Endodermal cell (in vitro differentiated cells): ENCODE data around the gene FAM162A. TPM values are rescaled to one million over a fixed set of nuclear protein-coding genes. Genes with fewer than 3 reads are reported as not detected.

Experiments
- DNase-seq: peaks from one replicate; pipeline ENCODE4 v3.0.0-alpha.2; 2017
- H3K27ac ChIP-seq: 2 replicates; pipeline ENCODE4 v1.5.1; 2013; ENCODE audit warnings: mild to moderate bottlenecking, low read depth, low read length, moderate library complexity
- H3K27me3 ChIP-seq: 2 replicates; pipeline ENCODE4 v1.6.1; 2013; ENCODE audit warnings: mild to moderate bottlenecking, low read length, moderate library complexity; ENCODE audit not compliant: insufficient read depth, control insufficient read depth, poor library complexity, severe bottlenecking
- H3K36me3 ChIP-seq: 2 replicates; pipeline ENCODE4 v1.7.0; 2013; ENCODE audit warnings: mild to moderate bottlenecking, low read length, moderate library complexity; ENCODE audit not compliant: control insufficient read depth, insufficient read depth
- H3K4me1 ChIP-seq: one replicate; pipeline ENCODE4 v1.7.0; 2013; ENCODE audit warnings: low read length; ENCODE audit not compliant: control insufficient read depth, insufficient read depth
- H3K4me3 ChIP-seq: 2 replicates; pipeline ENCODE4 v1.5.1; 2013; ENCODE audit warnings: mild to moderate bottlenecking, low read length, moderate library complexity
- H3K9ac ChIP-seq: 2 replicates; pipeline ENCODE4 v1.6.1; 2013; ENCODE audit warnings: mild to moderate bottlenecking, low read length, moderate library complexity; ENCODE audit not compliant: poor library complexity, severe bottlenecking; ENCODE audit errors: extremely low read depth
- H3K9me3 ChIP-seq: 2 replicates; pipeline ENCODE4 v1.6.1; 2013; ENCODE audit warnings: mild to moderate bottlenecking, low read length, moderate library complexity; ENCODE audit not compliant: control insufficient read depth
- H3K27ac Mint-ChIP-seq: 2 replicates; pipeline ENCODE4 v1.8.0; 2020; ENCODE audit warnings: mixed read lengths
- H3K27me3 Mint-ChIP-seq: 2 replicates; pipeline ENCODE4 v1.8.0; 2021; ENCODE audit warnings: mild to moderate bottlenecking, mixed read lengths; ENCODE audit not compliant: insufficient read depth
- H3K36me3 Mint-ChIP-seq: 2 replicates; pipeline ENCODE4 v1.8.0; 2020; ENCODE audit warnings: low read depth, mixed read lengths
- H3K4me1 Mint-ChIP-seq: 2 replicates; pipeline ENCODE4 v1.8.0; 2020; ENCODE audit warnings: mixed read lengths
- H3K4me3 Mint-ChIP-seq: 2 replicates; pipeline ENCODE4 v1.8.0; 2020; ENCODE audit warnings: mild to moderate bottlenecking, moderate library complexity, mixed read lengths
- H3K9me3 Mint-ChIP-seq: 2 replicates; pipeline ENCODE4 v1.8.0; 2020; ENCODE audit warnings: mild to moderate bottlenecking, mixed read lengths
- WGBS, 2 experiments: methylation state at CpG; one replicate each; pipeline versions ENCODE4 v1.1.5 to v1.1.7; 2013; ENCODE audit warnings: missing lambda C conversion rate in 2 of 2, mixed read lengths in 1 of 2; ENCODE audit not compliant: insufficient coverage in 1 of 2, insufficient read length in 1 of 2; 5-methylcytosine and 5-hydroxymethylcytosine counted together
- long read RNA-seq, 4 experiments: library from polyadenylated mRNA in 2 of 4; library from RNA in 1 of 4; library from capped mRNA in 1 of 4; stranded (forward) in 3 of 4; unstranded in 1 of 4; transcript quantifications; one replicate each; pipeline ENCODE4 v2.0.0, GENCODE V29; 2020 to 2021; ENCODE audit warnings: inconsistent platforms in 1 of 4
- polyA plus RNA-seq, 2 experiments: library from polyadenylated mRNA; stranded (reverse); fragments of 50-300 nt; gene quantifications; one replicate each; pipeline ENCODE4 v1.2.3, GENCODE V29; 2013
- total RNA-seq, 2 donors: library from RNA; stranded (reverse); fragmentation: NEBNext Ultra II Directional in 1 of 2; extraction: Animal tissue kit (Norgen Biotek cat#: 25700) in 1 of 2; gene quantifications; 2 replicates in 1 of 2; 3 replicates in 1 of 2; pipeline ENCODE4 v1.2.1, GENCODE V29; 2021
- TF ChIP-seq, protein P1 (sequence below): fragments of 200-600 bp; sonication (generic); conservative IDR thresholded peaks from 2 replicates; pipeline ENCODE4 v1.5.0; 2021; ENCODE audit warnings: antibody characterized with exemption, mild to moderate bottlenecking

Gene FAM162A, protein sequence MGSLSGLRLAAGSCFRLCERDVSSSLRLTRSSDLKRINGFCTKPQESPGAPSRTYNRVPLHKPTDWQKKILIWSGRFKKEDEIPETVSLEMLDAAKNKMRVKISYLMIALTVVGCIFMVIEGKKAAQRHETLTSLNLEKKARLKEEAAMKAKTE
- total RNA-seq = 10 to 100 TPM; 40.9 to 61.7 TPM
- 72.1 TPM for polyA plus RNA-seq (2013, experiment 1 of 2)
- polyA plus RNA-seq (2013, experiment 2 of 2) = 63.4 TPM
- long read RNA-seq, experiment 1, transcript FAM162A-203 (5 exons, 3,052 nt) = major isoform, 45 of 56 reads
- long read RNA-seq, experiment 1, partial matches to known transcripts = 10 of 56 reads
- long read RNA-seq, experiment 1, other reads (novel, unspliced or antisense) = 1 of 56 reads
- long read RNA-seq, experiment 2, transcript FAM162A-203 (5 exons, 3,052 nt) = major isoform, 57 of 64 reads
- long read RNA-seq, experiment 2, partial matches to known transcripts = 1 of 64 reads
- long read RNA-seq, experiment 2, other reads (novel, unspliced or antisense) = 5 of 64 reads
- long read RNA-seq, experiment 3, transcript FAM162A-203 (5 exons, 3,052 nt) = major isoform, 27 of 37 reads
- long read RNA-seq, experiment 3, partial matches to known transcripts = 1 of 37 reads
- long read RNA-seq, experiment 3, other reads (novel, unspliced or antisense) = 6 of 37 reads
- long read RNA-seq, experiment 4, transcript FAM162A-201 (6 exons, 801 nt) = minor isoform, 5 of 20 reads
- long read RNA-seq, experiment 4, transcript FAM162A-203 (5 exons, 3,052 nt) = major isoform, 11 of 20 reads
- long read RNA-seq, experiment 4, partial matches to known transcripts = 0 of 20 reads
- long read RNA-seq, experiment 4, other reads (novel, unspliced or antisense) = 4 of 20 reads

DNA sequence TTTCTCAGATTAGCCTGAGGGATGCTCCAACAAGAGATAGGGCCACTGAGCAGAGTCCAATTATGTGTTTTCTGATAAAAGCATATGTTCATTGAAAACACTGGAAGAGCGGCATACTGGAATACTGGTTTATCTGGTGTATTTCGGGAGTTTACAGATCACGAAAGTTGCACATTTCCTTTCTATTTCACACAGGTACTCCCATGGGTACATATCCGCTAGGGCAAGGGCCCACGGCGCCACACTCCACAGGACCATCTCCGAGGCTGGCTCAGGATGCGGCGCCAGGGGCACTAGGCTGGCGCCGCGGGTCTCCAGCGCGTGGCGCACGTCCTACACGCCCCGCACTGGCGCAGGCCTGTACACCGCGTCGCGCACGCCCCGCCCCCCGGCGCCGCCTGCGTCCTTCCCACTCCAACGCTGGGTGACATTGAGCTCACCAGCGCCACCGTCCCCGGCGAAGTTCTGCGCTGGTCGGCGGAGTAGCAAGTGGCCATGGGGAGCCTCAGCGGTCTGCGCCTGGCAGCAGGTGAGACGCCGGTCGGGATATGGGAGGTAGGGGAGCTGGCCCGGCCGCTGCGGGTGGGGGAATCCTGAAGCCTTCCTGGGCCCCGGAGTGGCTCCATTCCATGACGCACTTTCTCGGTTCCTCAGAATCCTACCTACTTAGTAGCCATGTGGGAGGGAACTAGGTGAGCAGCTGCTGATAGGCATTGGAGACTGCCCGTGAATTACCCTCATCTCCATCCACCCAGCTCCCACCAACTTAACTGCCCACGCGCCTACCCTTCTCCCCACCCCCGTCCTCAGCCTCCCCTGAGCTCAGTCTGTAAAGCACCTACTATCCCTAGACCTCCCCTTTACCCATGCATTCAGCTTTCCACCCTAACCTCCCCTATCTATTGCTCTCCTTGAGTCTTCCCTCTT is at the start of gene FAM162A:
Gene FAM162A (plus strand): TSS at position 412 of the 927 bp plus-strand sequence. CDS start 84 bp downstream, at position 496.
- H3K27me3 ChIP-seq = no peaks in the 10 kb centered on the region
- H3K9me3 Mint-ChIP-seq = no peaks in the 10 kb centered on the region
- peak within 1 kb of the TSS; percentile 90 for H3K4me3 Mint-ChIP-seq
- H3K4me1 Mint-ChIP-seq = peaks cover 14% of the 10 kb centered on the region
- TF ChIP-seq, protein P1, sequence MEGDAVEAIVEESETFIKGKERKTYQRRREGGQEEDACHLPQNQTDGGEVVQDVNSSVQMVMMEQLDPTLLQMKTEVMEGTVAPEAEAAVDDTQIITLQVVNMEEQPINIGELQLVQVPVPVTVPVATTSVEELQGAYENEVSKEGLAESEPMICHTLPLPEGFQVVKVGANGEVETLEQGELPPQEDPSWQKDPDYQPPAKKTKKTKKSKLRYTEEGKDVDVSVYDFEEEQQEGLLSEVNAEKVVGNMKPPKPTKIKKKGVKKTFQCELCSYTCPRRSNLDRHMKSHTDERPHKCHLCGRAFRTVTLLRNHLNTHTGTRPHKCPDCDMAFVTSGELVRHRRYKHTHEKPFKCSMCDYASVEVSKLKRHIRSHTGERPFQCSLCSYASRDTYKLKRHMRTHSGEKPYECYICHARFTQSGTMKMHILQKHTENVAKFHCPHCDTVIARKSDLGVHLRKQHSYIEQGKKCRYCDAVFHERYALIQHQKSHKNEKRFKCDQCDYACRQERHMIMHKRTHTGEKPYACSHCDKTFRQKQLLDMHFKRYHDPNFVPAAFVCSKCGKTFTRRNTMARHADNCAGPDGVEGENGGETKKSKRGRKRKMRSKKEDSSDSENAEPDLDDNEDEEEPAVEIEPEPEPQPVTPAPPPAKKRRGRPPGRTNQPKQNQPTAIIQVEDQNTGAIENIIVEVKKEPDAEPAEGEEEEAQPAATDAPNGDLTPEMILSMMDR = peak; percentile 74
- peak within 1 kb of the TSS; percentile 59 for H3K9ac ChIP-seq
- H3K27ac Mint-ChIP-seq = peak within 1 kb of the TSS; percentile 98
- H3K9me3 ChIP-seq = no peaks in the 10 kb centered on the region
- H3K36me3 Mint-ChIP-seq = peaks cover 14% of the 10 kb centered on the region
- H3K4me3 ChIP-seq = peak within 1 kb of the TSS; percentile 93
- H3K27ac ChIP-seq = peak within 1 kb of the TSS; percentile 59
- DNase-seq = peak; percentile 98
- no peaks in the 10 kb centered on the region for H3K36me3 ChIP-seq
- WGBS, 2 experiments = 3% methylated on average over 13 to 52 of the region's 52 CpGs
- H3K27me3 Mint-ChIP-seq = no peaks in the 10 kb centered on the region
- no peaks in the 10 kb centered on the region for H3K4me1 ChIP-seq

DNA sequence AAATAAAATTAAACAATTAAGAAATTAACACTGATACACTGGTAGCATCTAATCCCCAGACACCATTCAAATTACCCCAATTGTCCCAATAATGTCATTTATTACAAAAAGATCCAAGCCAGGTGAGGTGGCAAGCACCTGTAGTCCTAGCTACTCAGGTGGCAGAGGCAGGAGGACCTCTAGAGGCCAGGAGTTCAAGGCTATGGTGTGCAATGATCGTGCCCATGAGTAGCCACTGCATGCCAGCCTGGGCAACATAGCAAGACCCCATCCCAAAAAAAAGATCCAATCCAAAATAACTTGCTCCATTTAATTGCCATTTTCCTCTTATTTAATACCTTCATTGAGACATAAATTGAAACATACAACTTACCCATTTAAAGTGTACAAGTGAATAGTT is 41.2 kb upstream of the FAM162A start:
- H3K27ac Mint-ChIP-seq = no peak overlapping the region

More for the DNA sequence above, 41.2 kb upstream of the FAM162A start:
- Mint-ChIP-seq H3K4me1 (no peaks in the 10 kb centered on the region), H3K36me3 (no peaks in the 10 kb centered on the region), H3K9me3 (peaks cover 10% of the 10 kb centered on the region), H3K27me3 (peaks cover 13% of the 10 kb centered on the region), H3K4me3 (no peak overlapping the region)
- WGBS, 2 experiments = 83 to 96% methylated on average over 1 of the region's 1 CpG
- H3K36me3 ChIP-seq = no peaks in the 10 kb centered on the region
- H3K27ac ChIP-seq = no peak overlapping the region
- DNase-seq = no peak
- no peak overlapping the region for H3K4me3 ChIP-seq
- H3K9me3 ChIP-seq = peaks cover 4% of the 10 kb centered on the region
- no peak overlapping the region for H3K9ac ChIP-seq
- no peaks in the 10 kb centered on the region for H3K4me1 ChIP-seq
- no peaks in the 10 kb centered on the region for H3K27me3 ChIP-seq
- TF ChIP-seq, protein P1 = no peak
